Stimulated activated CD8-positive, alpha-beta memory T cell treated with anti-CD3 and anti-CD28 coated beads, Interleukin-7, amount 100 ng/mL, for 4 hours (primary cell): Measurements from ENCODE around the gene CUL1.

ENCODE experiments used
- DNase-seq, 2 donors: peaks; one replicate each; pipeline ENCODE4 v3.0.0-alpha.2; 2020; ENCODE audit warnings: low read depth in 2 of 2

CUL1 gene

GRCh38 chr7:148804343-148805235 is 105.9 kb downstream of the CUL1 start:
- DNase-seq, result no peak

- DNase-seq, result no peak
These were observed 107.5 kb downstream of the CUL1 start for GRCh38 chr7:148806187-148806586.

- DNase-seq, result no peak
These were observed 108.7 kb downstream of the CUL1 start for GRCh38 chr7:148807436-148807835.

- no peak for DNase-seq
These were observed 111.2 kb downstream of the CUL1 start for GRCh38 chr7:148809856-148810255.

- no peak for DNase-seq
These were observed 113.2 kb downstream of the CUL1 start for GRCh38 chr7:148811892-148812291.

- DNase-seq, result no peak
These were observed 115.2 kb downstream of the CUL1 start for GRCh38 chr7:148813890-148814289.

- DNase-seq, result no peak
These were observed 116.3 kb downstream of the CUL1 start for GRCh38 chr7:148814922-148815559.

- DNase-seq, result no peak
These were observed 116.9 kb downstream of the CUL1 start for GRCh38 chr7:148815612-148816011.

- no peak for DNase-seq
These were observed 121.1 kb downstream of the CUL1 start for GRCh38 chr7:148819697-148820360.

GRCh38 chr7:148821422-148821821 is 122.7 kb downstream of the CUL1 start:
- no peak for DNase-seq

- DNase-seq, result no peak
These were observed 126.2 kb downstream of the CUL1 start for GRCh38 chr7:148824864-148825263.

- no peak for DNase-seq
These were observed 126.6 kb downstream of the CUL1 start for GRCh38 chr7:148825338-148825737.

GRCh38 chr7:148828965-148829364 is 130.3 kb downstream of the CUL1 start:
- DNase-seq, result no peak

- no peak for DNase-seq
These were observed 132.4 kb downstream of the CUL1 start for GRCh38 chr7:148830897-148831692.

GRCh38 chr7:148831782-148832181 is 133.1 kb downstream of the CUL1 start:
- DNase-seq, result no peak

- no peak for DNase-seq
These were observed 135.9 kb downstream of the CUL1 start for GRCh38 chr7:148834605-148835004.

GRCh38 chr7:148835854-148836253 is 137.2 kb downstream of the CUL1 start:
- DNase-seq, result no peak

GRCh38 chr7:148838905-148839304 is 140.2 kb downstream of the CUL1 start:
- no peak for DNase-seq

- DNase-seq, result no peak
These were observed 149.4 kb downstream of the CUL1 start for GRCh38 chr7:148847815-148848734.

GRCh38 chr7:148849393-148850098 is 150.8 kb downstream of the CUL1 start:
- DNase-seq, result no peak
